ENCODE data around the gene SMIM38.

The SMIM38 gene

GRCh38 chr11:69162505-69162904 lies 6.8 kb downstream of the SMIM38 start:
- DNase-seq: no peak

GRCh38 chr11:69163842-69164241 lies 8.1 kb downstream of the SMIM38 start:
- no peak for DNase-seq

- DNase-seq: no peak
Observed at GRCh38 chr11:69164824-69165223, 9.1 kb downstream of the SMIM38 start.

- no peak for DNase-seq
Observed at GRCh38 chr11:69165775-69166174, 10.0 kb downstream of the SMIM38 start.

GRCh38 chr11:69166218-69167115 lies 10.7 kb downstream of the SMIM38 start:
- peak; percentile 89 to 91 for DNase-seq

GRCh38 chr11:69167130-69167915 lies 11.6 kb downstream of the SMIM38 start:
- DNase-seq: peak in 1 of 2 experiments; percentile 9

- DNase-seq: no peak
Observed at GRCh38 chr11:69167916-69168691, 12.4 kb downstream of the SMIM38 start.

GRCh38 chr11:69169479-69169878 lies 13.7 kb downstream of the SMIM38 start:
- no peak for DNase-seq

- DNase-seq: peak; percentile 70 to 81
Observed at GRCh38 chr11:69170704-69171103, 15.0 kb downstream of the SMIM38 start.

- DNase-seq: no peak
Observed at GRCh38 chr11:69171476-69172240, 15.9 kb downstream of the SMIM38 start.

GRCh38 chr11:69172674-69173073 lies 16.9 kb downstream of the SMIM38 start:
- DNase-seq: peak in 1 of 2 experiments; percentile 21

- no peak for DNase-seq
Observed at GRCh38 chr11:69173331-69173730, 17.6 kb downstream of the SMIM38 start.

- no peak for DNase-seq
Observed at GRCh38 chr11:69173925-69174581, 18.3 kb downstream of the SMIM38 start.

GRCh38 chr11:69174841-69175240 lies 19.1 kb downstream of the SMIM38 start:
- no peak for DNase-seq

GRCh38 chr11:69178819-69179482 lies 23.2 kb downstream of the SMIM38 start:
- DNase-seq: peak; percentile 69 to 90

- no peak for DNase-seq
Observed at GRCh38 chr11:69180226-69180625, 24.5 kb downstream of the SMIM38 start.

- DNase-seq: no peak
Observed at GRCh38 chr11:69180726-69181125, 25.0 kb downstream of the SMIM38 start.

- DNase-seq: no peak
Observed at GRCh38 chr11:69183613-69184012, 27.9 kb downstream of the SMIM38 start.

GRCh38 chr11:69186316-69187260 lies 30.9 kb downstream of the SMIM38 start:
- no peak for DNase-seq

- DNase-seq: no peak
Observed at GRCh38 chr11:69187540-69188065, 31.9 kb downstream of the SMIM38 start.
